Activated CD4-positive, alpha-beta T cell treated with anti-CD3 and anti-CD28 coated beads, Interleukin-2, Interleukin-4, amounts not matched to agents 100 ng/mL and 50 ng/mL, durations not matched to agents 16 hours and 8 hours (primary cell): ENCODE measurements around the gene VPS37C.
A peak's percentile ranks its signal among the peaks of the same experiment; 100 is the strongest.

Source experiments
- DNase-seq: peaks from one replicate; pipeline ENCODE4 v3.0.0-alpha.2; 2020; ENCODE audit warnings: low spot score

VPS37C gene

DNA sequence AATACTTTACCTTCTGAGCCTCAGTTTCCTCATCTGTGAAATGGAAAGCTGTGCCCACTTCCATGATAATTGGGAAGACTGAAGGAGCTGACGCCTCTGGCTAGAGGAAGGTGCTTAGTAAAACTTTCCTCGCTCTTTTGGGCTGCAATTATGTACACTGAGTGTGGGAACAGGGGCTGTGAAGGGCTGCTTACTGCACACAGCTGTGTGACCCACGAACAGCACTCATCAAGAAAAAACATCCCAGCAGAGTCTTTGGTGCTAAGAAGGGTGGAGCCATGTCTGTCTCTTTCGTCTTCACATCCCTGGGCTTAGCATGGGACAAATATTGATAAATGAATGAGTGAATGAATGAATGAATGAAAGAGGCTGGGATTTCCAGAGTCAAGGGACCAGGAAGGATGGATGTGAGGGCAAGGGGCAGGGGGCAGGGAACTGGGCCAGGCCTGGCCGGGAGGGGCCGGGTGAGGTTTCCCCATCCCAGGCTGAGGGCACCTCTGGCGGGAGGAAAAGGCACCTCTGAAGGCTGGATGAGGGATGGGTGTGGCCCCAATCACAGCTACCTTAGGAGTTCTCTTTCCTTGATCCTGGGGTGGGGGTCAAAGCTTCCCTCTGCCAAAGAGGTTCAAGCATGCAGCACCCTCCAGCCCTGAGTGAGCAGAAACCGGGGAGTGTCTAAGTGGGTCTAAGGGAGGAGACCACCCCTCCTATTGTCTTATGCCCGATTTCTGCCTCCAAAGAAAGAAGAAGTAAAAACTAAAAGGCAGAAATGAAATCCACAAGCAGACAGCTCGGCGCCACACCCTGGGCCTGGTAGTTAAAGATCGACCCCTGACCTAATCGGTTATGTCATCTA is 68.1 kb downstream of the VPS37C start:
- no peak for DNase-seq

DNA sequence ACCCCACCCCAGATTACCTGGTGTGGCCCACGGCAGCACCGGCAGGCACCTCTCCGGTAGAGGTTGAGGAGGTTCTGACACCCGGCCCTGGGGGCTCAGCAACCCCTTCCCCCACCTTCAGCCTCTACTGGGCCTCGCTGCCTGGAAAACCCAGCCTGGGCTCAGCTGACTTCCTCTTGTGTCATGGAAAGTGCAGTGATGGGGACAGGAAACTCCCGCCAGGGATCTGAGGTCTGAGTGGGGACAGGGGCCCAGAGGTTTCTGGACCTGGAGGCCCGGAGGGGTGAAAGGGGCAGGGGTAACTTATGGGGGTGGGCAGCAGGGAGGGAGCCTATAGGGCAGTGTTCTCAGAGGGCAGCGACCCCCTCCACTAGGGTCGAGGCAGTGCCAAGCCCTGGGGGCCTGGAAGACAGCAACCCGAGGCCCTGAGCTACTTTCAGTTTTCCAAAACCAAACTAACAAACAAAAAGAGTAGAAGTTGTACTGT is 68.9 kb downstream of the VPS37C start:
- DNase-seq = no peak

DNA sequence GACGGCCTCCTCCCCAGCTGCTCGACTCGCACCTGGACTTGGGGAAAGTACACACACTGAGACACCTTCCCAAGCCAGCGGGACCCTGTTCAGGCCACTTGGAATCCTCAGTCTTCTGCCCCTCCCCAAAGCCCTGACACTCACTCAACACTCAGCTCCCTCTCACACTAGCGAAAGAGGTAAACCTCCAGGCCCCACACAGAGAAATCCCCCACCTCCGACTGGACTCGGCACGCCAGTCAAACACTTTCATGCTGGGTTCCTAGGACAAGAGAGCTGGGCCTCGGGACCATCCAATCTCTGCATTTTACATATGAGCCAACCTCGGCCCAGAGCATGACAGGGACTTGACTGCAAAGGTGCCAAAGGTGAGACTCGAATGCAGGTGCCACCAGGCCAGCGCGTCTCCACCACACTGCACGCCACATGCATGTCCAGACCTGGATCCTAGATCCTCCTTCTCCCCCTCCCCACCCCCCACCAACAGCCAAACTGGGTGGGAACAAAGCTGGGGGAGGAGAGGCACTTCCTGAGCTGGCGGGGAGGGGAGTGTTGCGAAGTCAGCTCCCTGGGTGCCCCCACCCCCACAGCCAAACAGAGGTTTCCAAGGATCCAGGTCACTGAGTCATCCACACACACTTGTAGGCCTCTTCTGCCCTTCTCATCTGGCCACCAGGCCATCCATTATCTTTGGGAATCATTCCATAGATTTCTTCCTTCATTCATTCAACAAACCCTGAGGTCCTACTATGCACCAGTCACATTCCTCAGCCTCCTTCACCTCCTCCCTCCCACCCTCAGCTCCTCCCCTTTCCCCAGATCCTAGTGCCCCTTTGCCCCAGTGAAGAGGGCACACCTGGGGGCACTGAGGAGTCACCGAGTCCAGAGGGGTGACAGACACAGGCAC is 69.6 kb downstream of the VPS37C start:
- DNase-seq = no peak

DNA sequence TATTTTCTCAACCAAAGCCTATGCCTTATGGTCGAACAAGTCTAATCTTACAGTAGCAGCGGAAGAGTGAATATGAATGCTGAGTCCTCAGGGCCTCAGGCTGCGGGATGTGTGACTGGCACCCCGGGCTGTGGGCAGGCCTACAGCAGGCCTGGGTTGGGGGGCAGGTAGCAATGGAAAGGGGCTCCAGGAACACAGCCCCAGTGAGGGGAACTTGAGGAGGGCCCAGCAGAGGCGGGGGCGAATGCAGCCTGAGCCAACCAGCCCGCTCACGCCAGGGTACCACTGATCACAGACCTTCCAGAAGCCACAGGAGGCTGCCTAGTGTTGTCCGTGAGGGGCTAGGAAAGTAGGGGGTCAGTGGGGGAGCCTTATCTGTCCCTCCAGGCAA is 70.2 kb downstream of the VPS37C start:
- DNase-seq = no peak

DNA sequence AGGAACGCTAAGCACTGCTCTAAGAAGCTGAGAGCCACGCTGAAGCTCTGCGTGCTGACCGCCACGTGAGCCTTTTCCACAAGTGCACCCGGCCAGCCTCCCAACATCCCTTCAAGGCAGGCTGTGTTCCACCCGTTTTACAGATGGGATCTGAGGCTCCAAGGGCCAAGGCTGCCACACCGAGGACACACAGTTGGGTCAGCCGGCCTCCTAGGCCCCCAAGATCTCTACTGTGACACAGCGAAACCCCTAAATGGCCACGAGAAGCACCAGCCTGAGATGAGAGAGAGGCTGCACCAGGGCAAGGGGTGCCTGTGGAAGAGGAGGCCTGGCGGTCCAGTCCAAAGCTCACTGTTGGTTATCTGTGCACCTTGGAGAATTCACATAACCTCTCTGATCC is 70.7 kb downstream of the VPS37C start:
- no peak for DNase-seq

DNA sequence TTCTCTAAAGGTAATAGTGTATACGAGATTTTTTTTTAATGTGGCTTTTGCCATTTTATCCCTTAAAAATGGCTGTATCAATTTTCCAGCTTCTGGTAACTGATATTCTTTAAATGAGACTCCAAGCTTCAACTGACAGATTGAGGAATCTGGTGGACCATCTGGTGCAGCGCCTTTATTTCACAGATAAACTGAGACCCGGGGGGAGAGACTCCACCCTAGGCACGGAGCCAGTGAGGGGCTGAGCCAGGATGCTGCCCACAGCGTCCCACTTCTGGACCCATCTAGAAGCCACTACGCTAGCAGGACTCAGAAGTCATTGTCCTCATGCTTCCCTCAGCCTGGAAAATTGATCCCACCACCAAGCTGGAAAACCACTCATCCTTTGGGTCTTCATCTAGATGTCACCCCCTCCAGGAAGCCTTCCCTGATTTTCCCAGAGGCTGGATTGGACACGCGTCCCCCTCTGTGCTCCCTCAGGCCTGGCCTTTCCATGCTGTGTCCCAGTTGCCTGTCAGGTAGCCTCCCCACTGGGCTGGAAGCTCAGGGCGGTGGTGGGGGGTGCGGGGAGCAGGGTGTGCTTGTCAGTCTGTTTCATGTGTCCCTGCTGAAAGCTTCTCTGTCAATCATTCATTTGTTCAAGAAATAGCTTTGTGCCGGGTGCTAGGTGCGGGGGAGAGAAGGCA is 71.3 kb downstream of the VPS37C start:
- no peak for DNase-seq

DNA sequence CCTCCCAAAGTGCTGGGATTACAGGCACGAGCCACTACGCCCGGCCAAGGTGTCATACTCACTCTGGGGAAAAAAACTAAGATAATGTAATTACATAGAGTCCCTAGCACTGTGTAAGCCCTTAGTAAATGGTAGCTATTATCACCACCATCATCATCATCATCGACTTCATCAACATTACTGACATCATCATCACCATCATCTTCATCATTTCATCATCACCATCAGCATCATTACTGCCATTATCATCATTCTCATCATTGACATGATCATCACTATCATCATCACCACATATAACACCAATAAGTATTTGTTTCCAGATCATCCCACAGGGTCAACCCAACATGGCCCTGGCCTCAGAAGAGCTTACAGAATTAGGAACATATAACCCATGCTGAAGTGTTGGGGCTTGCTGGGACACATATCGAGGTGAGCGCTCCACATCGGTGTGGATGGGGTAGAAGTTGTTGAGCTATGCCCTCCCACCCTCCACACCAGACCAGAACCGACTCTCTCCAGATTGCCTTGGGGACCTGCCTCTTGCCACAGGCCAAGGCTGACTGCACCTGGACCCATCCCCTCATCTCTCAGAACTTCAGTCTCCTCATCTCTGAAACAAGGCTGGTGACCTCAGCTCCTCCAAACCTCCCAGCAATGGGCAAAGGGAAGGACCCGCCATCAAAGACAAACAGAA is 73.7 kb downstream of the VPS37C start:
- no peak for DNase-seq

DNA sequence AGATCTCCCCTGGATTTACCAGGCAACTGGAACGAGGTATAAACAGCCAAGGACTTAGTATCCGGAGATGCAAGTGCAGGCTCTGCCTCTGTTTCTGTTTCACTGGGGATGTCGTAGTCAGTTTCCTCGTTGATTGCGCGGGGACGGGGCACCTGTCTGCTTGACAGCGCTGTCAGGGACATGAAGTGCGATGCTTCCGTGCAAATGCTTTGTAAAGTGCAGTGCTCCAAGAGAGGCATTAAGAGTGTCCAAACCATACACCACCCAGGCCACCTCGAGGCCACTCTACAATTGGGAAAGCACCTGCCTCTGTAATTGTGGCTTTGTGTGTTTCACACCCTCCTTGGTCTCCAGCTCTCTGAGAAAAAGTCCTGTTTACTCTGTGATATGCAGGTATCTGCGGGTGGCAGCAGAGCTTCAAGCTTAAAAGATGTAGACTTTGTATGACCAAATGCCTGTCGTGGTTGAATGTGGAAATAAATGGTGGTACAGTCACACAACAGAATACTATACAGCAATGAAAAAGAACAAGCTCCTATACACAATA is 77.6 kb downstream of the VPS37C start:
- peak; percentile 71 for DNase-seq

DNA sequence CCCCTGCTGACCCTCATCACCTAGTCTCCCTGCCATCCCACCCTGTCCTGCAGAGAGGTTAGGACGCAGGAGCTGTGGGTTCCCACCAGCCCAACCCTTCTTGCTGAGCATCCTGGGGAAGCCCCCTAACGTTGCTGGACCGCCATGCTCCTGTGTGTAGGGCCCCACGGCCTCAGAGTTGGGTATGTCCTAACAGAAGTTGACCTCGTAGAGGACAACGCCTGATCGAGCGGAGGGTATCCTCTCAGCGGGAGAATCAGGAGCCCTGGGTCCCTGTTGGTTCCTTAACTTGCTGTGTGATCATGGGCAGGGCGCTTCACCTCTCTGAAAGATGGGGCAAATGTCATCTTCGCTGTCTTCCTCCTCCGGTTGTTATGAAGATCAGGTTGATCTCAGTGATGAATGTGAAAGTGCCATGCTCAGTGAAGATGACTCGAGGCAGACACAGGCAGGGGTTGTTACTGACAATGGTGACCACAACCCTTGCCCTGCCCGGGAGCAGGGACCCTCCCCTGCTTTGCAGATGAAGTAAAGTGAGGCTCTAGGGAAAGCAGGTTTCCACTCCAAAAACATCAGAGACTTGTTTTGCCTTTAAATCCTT is 78.2 kb downstream of the VPS37C start:
- DNase-seq = no peak

DNA sequence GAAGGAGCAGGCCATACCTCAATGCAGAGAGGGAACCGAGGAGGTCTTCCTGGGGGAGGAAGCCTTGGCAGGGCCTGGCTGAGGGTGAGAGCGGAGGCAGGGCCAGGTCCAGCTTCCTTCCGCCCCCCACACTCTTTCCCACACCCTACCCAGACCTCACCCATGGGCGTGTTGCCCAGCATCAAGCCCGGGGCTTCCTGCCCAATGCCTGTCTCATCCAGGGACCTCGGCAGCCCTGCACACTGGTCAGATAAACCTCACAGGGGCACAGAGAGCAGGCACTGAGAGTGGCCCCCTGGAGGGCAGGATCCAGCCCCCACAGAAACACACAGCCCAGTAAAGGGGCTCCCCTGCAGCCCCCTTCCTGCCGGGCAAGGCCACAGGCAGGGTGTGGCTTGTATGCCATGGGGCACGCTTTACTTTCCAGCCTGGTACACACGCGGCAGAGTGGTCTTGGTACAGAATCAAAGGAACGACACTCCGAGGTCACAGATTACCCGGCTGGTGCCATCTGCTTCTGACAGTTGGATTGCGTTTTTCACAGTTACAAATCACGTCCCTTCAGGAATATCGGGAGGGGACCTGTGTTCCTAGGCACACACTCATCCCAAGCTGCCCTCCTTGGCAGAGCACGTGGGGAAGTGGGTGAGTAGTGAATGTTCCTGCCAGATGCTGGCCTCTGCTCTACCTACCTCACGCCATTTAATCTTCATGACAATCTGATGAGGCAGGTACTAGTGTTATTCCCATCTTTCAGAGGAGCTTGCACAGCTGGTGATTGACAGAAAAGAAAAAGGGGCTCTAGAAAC is 79.0 kb downstream of the VPS37C start:
- no peak for DNase-seq

DNA sequence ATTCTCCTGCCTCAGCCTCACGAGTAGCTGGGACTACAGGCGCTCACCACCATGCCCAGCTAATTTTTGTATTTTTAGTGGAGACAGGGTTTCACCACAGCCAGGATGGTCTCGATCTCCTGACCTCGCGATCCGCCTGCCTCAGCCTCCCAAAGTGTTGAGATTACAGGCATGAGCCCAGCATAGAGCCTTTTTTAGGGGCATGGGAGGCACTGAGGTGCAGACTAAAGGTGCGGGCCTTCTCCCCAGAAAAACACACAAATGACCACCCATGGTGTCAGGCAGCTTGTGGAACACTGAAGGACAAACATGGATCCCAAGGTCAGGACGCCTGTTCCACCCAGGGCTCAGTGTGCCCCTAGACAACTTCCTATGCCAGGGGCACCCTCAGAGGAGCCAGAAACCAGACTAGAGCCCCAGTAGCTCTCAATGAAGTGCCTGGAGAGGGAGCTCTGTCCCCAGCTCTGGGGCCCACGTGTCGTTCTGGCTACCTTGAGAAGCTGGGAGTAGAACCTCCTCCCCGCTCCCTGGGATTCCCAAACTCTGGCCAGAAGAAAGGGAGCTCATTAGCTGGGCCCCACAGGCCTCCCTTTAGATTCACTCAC is 80.1 kb downstream of the VPS37C start:
- DNase-seq = no peak

DNA sequence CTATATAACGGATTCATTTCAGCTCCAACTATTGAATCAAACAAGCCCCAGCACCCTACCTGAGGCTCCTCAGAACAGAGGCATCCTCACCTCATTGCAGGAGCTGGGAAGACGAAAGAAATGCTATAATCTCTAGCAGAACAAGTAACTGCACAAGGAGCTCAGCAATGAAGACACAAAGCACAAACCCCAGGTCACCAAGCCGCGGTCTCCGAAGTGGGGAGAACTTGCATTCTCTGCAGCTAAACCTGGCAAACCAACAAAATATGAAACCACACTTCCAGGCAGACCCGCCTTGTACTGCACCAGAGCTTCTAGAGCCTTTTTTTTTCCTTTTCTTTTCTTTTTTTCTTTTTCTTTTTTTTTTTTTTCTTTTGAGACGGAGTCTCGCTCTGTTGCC is 80.7 kb downstream of the VPS37C start:
- DNase-seq = no peak
